K562 (cell line): ENCODE measurements around the gene HNRNPK. TPM values are rescaled to one million over a fixed set of nuclear protein-coding genes. Genes with fewer than 3 reads are reported as not detected.

Source experiments
- EWSR1 ChIP-seq: fragments of 450-650 bp; IDR thresholded peaks from 2 replicates; pipeline ENCODE4 v1.6.1; 2018; ENCODE audit warnings: borderline replicate concordance, mild to moderate bottlenecking, low read depth, moderate library complexity; ENCODE audit not compliant: partially characterized antibody
- HOXB6 ChIP-seq: fragments of 250-450 bp; sonication (Bioruptor Pico); IDR thresholded peaks from 2 replicates; pipeline ENCODE4 v1.5.1; 2022; ENCODE audit warnings: mild to moderate bottlenecking, borderline replicate concordance
- POU5F1 ChIP-seq: fragments of 150-350 bp; IDR thresholded peaks from 2 replicates; pipeline ENCODE4 v1.6.1; 2014; ENCODE audit warnings: borderline replicate concordance, low read length, low read depth, mild to moderate bottlenecking; ENCODE audit not compliant: partially characterized antibody
- RBBP5 ChIP-seq: fragments of 200-600 bp; sonication (generic); IDR thresholded peaks from 2 replicates; pipeline ENCODE4 v1.6.1; 2012; ENCODE audit warnings: borderline replicate concordance, mild to moderate bottlenecking, low read length, control low read depth, inconsistent platforms; ENCODE audit not compliant: insufficient read depth, poor library complexity, severe bottlenecking
- RBFOX2 ChIP-seq: fragments of 200-400 bp; formaldehyde crosslinking; IDR thresholded peaks from 2 replicates; pipeline ENCODE4 v1.6.1; 2017; ENCODE audit warnings: low read depth, mild to moderate bottlenecking, low read length, moderate library complexity
- RBM22 ChIP-seq: fragments of 200-400 bp; formaldehyde crosslinking; IDR thresholded peaks from 2 replicates; pipeline ENCODE4 v1.6.1; 2018; ENCODE audit warnings: low read length, low read depth; ENCODE audit not compliant: poor library complexity, severe bottlenecking
- TAF1 ChIP-seq: IDR thresholded peaks from 2 replicates; pipeline ENCODE4 v1.6.1; 2011; ENCODE audit warnings: mild to moderate bottlenecking, low read length, moderate library complexity; ENCODE audit not compliant: insufficient read depth, control insufficient read depth, severe bottlenecking; ENCODE audit errors: extremely low read depth
- ZBTB17 ChIP-seq: fragments of 450-650 bp; formaldehyde crosslinking; IDR thresholded peaks from 2 replicates; pipeline ENCODE4 v1.4.0; 2020; ENCODE audit warnings: mild to moderate bottlenecking
- ZNF384 ChIP-seq: IDR thresholded peaks from 2 replicates; pipeline ENCODE4 v1.6.1; 2012; ENCODE audit warnings: low read depth, low read length, improper control_type of control experiment
- polyA plus RNA-seq, 8 experiments: library from polyadenylated mRNA; depleted of rRNA in 4 of 8; stranded (reverse) in 5 of 8; unstranded in 3 of 8; fragments of >200 nt; fragmentation: Nextera tagmentation in 2 of 8; fragmentation: Illumina TruSeq in 1 of 8; extraction: Ambion mirVana in 2 of 8; extraction: Trizol in 1 of 8; gene quantifications; 2 replicates each; pipeline versions ENCODE4 v1.2.1 to v1.2.3, GENCODE V29; 2011 to 2014; ENCODE audit warnings: inconsistent platforms in 1 of 8, missing spikeins in 1 of 8
- total RNA-seq, 7 experiments: library from RNA; depleted of rRNA in 6 of 7; stranded (reverse); fragments of >200 nt in 6 of 7; fragmentation: Illumina TruSeq in 2 of 7; extraction: Trizol in 2 of 7; gene quantifications; 2 replicates each; pipeline versions ENCODE4 v1.2.1 to v1.2.3, GENCODE V29; 2011 to 2021; ENCODE audit warnings: low replicate concordance in 1 of 7
- TF ChIP-seq, protein P1 (sequence below), 2 experiments: fragments of 450-650 bp; conservative IDR thresholded peaks; 2 replicates each; pipeline ENCODE4 v1.6.1; 2017; ENCODE audit warnings: mild to moderate bottlenecking in 2 of 2, moderate library complexity in 2 of 2
- TF ChIP-seq, protein P2 (sequence below): sonication (generic); formaldehyde crosslinking; IDR thresholded peaks from 2 replicates; pipeline ENCODE4 v1.8.0; 2022; ENCODE audit warnings: mild to moderate bottlenecking, missing genetic modification reagents
- TF ChIP-seq, protein P3 (sequence below): sonication (generic); formaldehyde crosslinking; IDR thresholded peaks from 2 replicates; pipeline ENCODE4 v1.8.0; 2022; ENCODE audit warnings: mild to moderate bottlenecking, missing genetic modification reagents
- TF ChIP-seq, protein P4 (sequence below): fragments of 250-450 bp; sonication (Bioruptor Pico); IDR thresholded peaks from 2 replicates; pipeline ENCODE4 v1.8.0; 2022; ENCODE audit warnings: moderate library complexity, mild to moderate bottlenecking, inconsistent platforms
- TF ChIP-seq, protein P5 (sequence below): sonication (generic); formaldehyde crosslinking; IDR thresholded peaks from 2 replicates; pipeline ENCODE4 v1.8.1; 2023; ENCODE audit warnings: mild to moderate bottlenecking, missing genetic modification reagents
- TF ChIP-seq, protein P6 (sequence below): fragments of 450-650 bp; formaldehyde crosslinking; IDR thresholded peaks from 2 replicates; pipeline ENCODE4 v1.4.0; 2020; ENCODE audit warnings: mild to moderate bottlenecking, moderate library complexity

The HNRNPK gene
- total and polyA plus RNA-seq, 9 of the 15 experiments (the other 6 are each of a cell fraction or from before 2014, with no cell fraction given): 224 to 883 (median 618) TPM

DNA sequence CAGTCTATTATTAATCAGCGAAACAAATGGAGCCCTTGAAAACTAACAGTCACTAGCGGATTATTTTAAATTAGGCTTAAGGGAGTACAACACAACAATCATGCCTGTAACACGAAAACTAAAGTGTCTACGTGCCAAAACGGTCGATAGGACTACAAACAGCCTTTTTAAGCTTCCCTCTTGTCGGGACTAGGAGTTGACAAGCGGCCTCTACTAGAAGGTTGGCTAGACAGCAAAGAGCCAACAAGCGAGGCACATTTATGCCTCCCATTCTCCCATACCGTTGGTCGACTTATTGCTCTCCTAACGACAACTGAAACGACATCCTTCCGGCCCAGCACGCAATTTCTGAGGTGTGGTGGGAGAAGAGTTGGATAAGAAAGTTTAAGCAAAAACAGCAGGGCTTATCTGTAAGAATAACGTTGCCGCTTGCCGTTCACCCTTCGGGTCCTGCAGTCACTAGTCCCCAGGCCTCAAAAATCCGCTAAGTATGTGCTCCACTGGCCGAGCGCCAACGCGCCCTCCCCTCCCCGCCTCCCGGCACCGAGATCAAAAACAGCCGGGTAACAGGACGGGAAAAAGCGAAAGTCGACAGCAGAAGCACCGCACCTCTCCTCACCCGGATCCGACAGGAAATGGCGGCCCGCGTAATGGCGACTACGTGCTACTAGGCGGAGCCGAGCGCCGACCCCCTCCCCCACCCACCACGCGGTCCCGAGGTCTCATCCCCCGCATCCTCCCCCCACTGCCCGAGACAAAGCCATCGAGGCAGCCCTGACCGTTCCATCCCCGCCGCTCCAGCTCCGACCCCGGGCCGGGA lies 813 bp downstream of the HNRNPK start (continued):
- TF ChIP-seq, protein P1, sequence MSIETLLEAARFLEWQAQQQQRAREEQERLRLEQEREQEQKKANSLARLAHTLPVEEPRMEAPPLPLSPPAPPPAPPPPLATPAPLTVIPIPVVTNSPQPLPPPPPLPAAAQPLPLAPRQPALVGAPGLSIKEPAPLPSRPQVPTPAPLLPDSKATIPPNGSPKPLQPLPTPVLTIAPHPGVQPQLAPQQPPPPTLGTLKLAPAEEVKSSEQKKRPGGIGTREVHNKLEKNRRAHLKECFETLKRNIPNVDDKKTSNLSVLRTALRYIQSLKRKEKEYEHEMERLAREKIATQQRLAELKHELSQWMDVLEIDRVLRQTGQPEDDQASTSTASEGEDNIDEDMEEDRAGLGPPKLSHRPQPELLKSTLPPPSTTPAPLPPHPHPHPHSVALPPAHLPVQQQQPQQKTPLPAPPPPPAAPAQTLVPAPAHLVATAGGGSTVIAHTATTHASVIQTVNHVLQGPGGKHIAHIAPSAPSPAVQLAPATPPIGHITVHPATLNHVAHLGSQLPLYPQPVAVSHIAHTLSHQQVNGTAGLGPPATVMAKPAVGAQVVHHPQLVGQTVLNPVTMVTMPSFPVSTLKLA (conservative IDR thresholded peaks at IDR 0.05): peak; percentile 80 to 86
- TF ChIP-seq, protein P2, sequence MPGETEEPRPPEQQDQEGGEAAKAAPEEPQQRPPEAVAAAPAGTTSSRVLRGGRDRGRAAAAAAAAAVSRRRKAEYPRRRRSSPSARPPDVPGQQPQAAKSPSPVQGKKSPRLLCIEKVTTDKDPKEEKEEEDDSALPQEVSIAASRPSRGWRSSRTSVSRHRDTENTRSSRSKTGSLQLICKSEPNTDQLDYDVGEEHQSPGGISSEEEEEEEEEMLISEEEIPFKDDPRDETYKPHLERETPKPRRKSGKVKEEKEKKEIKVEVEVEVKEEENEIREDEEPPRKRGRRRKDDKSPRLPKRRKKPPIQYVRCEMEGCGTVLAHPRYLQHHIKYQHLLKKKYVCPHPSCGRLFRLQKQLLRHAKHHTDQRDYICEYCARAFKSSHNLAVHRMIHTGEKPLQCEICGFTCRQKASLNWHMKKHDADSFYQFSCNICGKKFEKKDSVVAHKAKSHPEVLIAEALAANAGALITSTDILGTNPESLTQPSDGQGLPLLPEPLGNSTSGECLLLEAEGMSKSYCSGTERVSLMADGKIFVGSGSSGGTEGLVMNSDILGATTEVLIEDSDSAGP (CRISPR knock-in tag): no peak
- TF ChIP-seq EWSR1 (no peak), RBBP5 (peak; percentile 61), TAF1 (peak; percentile 79), RBM22 (peak; percentile 25), ZNF384 (no peak), RBFOX2 (no peak), HOXB6 (CRISPR knock-in tag) (no peak), POU5F1 (no peak), ZBTB17 (CRISPR knock-in tag) (no peak)
- TF ChIP-seq, protein P3, sequence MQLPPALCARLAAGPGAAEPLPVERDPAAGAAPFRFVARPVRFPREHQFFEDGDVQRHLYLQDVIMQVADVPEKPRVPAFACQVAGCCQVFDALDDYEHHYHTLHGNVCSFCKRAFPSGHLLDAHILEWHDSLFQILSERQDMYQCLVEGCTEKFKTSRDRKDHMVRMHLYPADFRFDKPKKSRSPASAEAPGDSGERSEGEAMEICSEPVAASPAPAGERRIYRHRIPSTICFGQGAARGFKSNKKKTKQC (CRISPR knock-in tag): no peak
- TF ChIP-seq, protein P4, sequence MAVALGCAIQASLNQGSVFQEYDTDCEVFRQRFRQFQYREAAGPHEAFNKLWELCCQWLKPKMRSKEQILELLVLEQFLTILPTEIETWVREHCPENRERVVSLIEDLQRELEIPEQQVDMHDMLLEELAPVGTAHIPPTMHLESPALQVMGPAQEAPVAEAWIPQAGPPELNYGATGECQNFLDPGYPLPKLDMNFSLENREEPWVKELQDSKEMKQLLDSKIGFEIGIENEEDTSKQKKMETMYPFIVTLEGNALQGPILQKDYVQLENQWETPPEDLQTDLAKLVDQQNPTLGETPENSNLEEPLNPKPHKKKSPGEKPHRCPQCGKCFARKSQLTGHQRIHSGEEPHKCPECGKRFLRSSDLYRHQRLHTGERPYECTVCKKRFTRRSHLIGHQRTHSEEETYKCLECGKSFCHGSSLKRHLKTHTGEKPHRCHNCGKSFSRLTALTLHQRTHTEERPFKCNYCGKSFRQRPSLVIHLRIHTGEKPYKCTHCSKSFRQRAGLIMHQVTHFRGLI (CRISPR knock-in tag): no peak
- TF ChIP-seq, protein P5, sequence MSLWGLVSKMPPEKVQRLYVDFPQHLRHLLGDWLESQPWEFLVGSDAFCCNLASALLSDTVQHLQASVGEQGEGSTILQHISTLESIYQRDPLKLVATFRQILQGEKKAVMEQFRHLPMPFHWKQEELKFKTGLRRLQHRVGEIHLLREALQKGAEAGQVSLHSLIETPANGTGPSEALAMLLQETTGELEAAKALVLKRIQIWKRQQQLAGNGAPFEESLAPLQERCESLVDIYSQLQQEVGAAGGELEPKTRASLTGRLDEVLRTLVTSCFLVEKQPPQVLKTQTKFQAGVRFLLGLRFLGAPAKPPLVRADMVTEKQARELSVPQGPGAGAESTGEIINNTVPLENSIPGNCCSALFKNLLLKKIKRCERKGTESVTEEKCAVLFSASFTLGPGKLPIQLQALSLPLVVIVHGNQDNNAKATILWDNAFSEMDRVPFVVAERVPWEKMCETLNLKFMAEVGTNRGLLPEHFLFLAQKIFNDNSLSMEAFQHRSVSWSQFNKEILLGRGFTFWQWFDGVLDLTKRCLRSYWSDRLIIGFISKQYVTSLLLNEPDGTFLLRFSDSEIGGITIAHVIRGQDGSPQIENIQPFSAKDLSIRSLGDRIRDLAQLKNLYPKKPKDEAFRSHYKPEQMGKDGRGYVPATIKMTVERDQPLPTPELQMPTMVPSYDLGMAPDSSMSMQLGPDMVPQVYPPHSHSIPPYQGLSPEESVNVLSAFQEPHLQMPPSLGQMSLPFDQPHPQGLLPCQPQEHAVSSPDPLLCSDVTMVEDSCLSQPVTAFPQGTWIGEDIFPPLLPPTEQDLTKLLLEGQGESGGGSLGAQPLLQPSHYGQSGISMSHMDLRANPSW (CRISPR knock-in tag): no peak
- TF ChIP-seq, protein P6, sequence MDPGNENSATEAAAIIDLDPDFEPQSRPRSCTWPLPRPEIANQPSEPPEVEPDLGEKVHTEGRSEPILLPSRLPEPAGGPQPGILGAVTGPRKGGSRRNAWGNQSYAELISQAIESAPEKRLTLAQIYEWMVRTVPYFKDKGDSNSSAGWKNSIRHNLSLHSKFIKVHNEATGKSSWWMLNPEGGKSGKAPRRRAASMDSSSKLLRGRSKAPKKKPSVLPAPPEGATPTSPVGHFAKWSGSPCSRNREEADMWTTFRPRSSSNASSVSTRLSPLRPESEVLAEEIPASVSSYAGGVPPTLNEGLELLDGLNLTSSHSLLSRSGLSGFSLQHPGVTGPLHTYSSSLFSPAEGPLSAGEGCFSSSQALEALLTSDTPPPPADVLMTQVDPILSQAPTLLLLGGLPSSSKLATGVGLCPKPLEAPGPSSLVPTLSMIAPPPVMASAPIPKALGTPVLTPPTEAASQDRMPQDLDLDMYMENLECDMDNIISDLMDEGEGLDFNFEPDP: no peak
